Ishikawa (cell line): ENCODE data around the gene SSTR4.

Source experiments
- CREB1 ChIP-seq: IDR thresholded peaks from 2 replicates; pipeline ENCODE4 v1.6.1; 2012; ENCODE audit warnings: low read depth
- EGR1 ChIP-seq: IDR thresholded peaks from 2 replicates; pipeline ENCODE4 v1.6.1; 2012
- EP300 ChIP-seq: IDR thresholded peaks from 2 replicates; pipeline ENCODE4 v1.6.1; 2012; ENCODE audit warnings: borderline replicate concordance
- MAX ChIP-seq: IDR thresholded peaks from 2 replicates; pipeline ENCODE4 v1.6.1; 2012
- TAF1 ChIP-seq: IDR thresholded peaks from 2 replicates; pipeline ENCODE4 v1.6.1; 2012; ENCODE audit warnings: low read depth, mild to moderate bottlenecking
- TCF12 ChIP-seq: IDR thresholded peaks from 2 replicates; pipeline ENCODE4 v1.6.1; 2012; ENCODE audit warnings: low read depth
- YY1 ChIP-seq: IDR thresholded peaks from 2 replicates; pipeline ENCODE4 v1.6.1; 2012; ENCODE audit warnings: low read depth
- TF ChIP-seq, protein P1 (sequence below): IDR thresholded peaks from 2 replicates; pipeline ENCODE4 v1.6.1; 2012; ENCODE audit warnings: low read depth, mild to moderate bottlenecking

GRCh38 chr20:23081263-23081819 is 46.2 kb downstream of the SSTR4 start:
- TF ChIP-seq, protein P1, sequence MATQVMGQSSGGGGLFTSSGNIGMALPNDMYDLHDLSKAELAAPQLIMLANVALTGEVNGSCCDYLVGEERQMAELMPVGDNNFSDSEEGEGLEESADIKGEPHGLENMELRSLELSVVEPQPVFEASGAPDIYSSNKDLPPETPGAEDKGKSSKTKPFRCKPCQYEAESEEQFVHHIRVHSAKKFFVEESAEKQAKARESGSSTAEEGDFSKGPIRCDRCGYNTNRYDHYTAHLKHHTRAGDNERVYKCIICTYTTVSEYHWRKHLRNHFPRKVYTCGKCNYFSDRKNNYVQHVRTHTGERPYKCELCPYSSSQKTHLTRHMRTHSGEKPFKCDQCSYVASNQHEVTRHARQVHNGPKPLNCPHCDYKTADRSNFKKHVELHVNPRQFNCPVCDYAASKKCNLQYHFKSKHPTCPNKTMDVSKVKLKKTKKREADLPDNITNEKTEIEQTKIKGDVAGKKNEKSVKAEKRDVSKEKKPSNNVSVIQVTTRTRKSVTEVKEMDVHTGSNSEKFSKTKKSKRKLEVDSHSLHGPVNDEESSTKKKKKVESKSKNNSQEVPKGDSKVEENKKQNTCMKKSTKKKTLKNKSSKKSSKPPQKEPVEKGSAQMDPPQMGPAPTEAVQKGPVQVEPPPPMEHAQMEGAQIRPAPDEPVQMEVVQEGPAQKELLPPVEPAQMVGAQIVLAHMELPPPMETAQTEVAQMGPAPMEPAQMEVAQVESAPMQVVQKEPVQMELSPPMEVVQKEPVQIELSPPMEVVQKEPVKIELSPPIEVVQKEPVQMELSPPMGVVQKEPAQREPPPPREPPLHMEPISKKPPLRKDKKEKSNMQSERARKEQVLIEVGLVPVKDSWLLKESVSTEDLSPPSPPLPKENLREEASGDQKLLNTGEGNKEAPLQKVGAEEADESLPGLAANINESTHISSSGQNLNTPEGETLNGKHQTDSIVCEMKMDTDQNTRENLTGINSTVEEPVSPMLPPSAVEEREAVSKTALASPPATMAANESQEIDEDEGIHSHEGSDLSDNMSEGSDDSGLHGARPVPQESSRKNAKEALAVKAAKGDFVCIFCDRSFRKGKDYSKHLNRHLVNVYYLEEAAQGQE = no peak
- no peak for TF ChIP-seq CREB1
- TF ChIP-seq MAX = no peak
- no peak for TF ChIP-seq EP300
- TF ChIP-seq YY1 = no peak
- no peak for TF ChIP-seq TAF1
- TF ChIP-seq EGR1 = no peak
- no peak for TF ChIP-seq TCF12
